ENCODE measurements around the gene CPNE5. TPM values are rescaled to one million over a fixed set of nuclear protein-coding genes. Genes with fewer than 3 reads are reported as not detected.

Gene CPNE5
- total RNA-seq, 4 donors from 2014 or later = 1.1 to 4.6 (median 2.9) TPM

DNA sequence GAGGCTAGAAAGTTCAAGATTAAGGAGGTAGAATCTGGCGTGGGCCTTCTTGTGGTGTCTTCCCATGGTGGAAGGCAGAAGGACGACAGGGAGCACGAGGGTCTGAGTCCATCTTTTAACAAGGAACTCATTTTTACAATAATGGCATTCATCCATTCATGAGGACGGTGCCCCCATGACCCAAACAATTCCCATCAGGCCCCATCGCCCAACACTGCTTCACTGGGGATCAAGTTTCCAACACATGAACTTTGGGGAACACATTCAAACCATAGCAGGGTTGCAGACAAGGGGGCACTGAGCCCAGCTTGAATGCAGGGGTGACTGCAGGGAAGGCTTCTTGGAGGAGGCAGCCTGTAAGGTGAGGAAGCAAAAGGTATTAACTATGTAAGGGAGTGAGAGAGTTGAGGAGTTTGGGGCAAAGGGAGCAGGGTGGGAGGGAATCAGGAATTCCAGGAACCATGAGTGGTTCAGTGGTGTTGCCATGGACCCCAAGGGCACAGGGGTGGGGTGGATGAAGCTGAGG lies 136.1 kb downstream of the CPNE5 start:
- no peaks in the 10 kb centered on the region for H3K36me3 ChIP-seq
- intact Hi-C loops (cut with DNase I) = no loop called here
- no peak for DNase-seq

DNA sequence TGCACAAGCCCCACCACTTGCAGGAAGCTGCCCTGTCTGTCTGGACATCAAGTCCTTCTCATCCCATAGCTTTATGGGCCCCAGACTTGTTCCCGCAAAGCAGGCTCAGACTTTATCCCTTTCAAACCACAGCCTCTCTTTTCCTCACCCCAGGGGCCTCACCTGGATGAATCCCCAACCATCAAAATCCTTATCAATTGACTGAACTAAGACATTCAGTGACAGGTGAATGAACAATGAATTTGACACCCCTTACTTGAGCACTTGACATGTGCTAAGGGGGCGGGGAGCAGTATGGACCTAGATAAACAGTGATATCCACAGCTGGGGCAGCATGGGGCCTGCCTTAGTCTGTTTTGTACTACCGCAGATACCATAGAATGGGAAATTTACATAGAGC lies 136.6 kb downstream of the CPNE5 start:
- intact Hi-C loops (cut with DNase I) = no loop called here
- no peak for DNase-seq
- no peak overlapping the region for H3K4me3 ChIP-seq (replicated peaks in 1 of 3)
- H3K9me3 ChIP-seq = no peaks in the 10 kb centered on the region
- no peak overlapping the region for H3K27ac ChIP-seq
- 91 to 92% methylated on average over 3 of the region's 3 CpGs for WGBS, 2 donors
- no peaks in the 10 kb centered on the region for H3K36me3 ChIP-seq
- no peaks in the 10 kb centered on the region for H3K27me3 ChIP-seq
- peaks cover 0 to 8% of the 10 kb centered on the region in 2 donors for H3K4me1 ChIP-seq
- TF ChIP-seq, protein P1, sequence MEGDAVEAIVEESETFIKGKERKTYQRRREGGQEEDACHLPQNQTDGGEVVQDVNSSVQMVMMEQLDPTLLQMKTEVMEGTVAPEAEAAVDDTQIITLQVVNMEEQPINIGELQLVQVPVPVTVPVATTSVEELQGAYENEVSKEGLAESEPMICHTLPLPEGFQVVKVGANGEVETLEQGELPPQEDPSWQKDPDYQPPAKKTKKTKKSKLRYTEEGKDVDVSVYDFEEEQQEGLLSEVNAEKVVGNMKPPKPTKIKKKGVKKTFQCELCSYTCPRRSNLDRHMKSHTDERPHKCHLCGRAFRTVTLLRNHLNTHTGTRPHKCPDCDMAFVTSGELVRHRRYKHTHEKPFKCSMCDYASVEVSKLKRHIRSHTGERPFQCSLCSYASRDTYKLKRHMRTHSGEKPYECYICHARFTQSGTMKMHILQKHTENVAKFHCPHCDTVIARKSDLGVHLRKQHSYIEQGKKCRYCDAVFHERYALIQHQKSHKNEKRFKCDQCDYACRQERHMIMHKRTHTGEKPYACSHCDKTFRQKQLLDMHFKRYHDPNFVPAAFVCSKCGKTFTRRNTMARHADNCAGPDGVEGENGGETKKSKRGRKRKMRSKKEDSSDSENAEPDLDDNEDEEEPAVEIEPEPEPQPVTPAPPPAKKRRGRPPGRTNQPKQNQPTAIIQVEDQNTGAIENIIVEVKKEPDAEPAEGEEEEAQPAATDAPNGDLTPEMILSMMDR (IDR thresholded peaks at IDR 0.05) = no peak
- no peak for TF ChIP-seq POLR2A (IDR thresholded peaks at IDR 0.05)

More for the DNA sequence above, 136.1 kb downstream of the CPNE5 start:
- H3K4me3 ChIP-seq (replicated peaks in 1 of 3) = no peak overlapping the region
- TF ChIP-seq, protein P1 (IDR thresholded peaks at IDR 0.05) = no peak
- TF ChIP-seq POLR2A (IDR thresholded peaks at IDR 0.05) = no peak
- H3K4me1 ChIP-seq = peaks cover 0 to 8% of the 10 kb centered on the region in 2 donors
- no peaks in the 10 kb centered on the region for H3K9me3 ChIP-seq
- H3K27ac ChIP-seq = no peak overlapping the region
- WGBS, 2 donors = 79 to 91% methylated on average over 5 of the region's 5 CpGs
- no peaks in the 10 kb centered on the region for H3K27me3 ChIP-seq

DNA sequence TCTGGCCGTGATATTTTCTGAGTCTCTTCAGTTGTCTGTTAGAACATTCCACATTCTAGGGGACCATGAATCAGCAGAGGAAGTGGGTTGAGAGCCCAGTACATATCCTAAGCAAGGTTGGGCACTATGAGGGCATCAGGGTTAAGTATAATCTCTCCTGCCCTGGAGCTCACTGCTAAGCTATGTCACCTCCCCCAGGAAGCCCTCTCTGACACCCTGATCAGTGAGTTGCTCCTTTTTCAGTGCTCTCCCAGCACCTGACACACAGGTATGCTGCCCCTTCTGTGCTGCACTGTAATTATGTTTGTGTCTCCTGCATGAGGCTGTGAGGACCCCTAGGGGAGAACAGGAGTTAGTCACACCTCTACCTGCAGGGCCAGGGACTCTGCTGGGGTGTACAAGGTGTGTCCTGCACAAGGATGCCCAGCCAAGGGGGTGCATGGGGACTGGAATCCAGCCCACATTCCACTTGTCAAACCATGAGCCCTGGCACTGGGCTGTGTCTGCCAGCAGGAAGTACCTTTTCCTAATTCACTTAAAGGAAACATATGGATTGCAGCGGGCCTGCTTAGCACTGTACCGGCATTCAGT lies 137.7 kb downstream of the CPNE5 start:
- Histone ChIP-seq H3K36me3 (no peaks in the 10 kb centered on the region), H3K27ac (no peak overlapping the region), H3K4me3 (replicated peaks in 1 of 3) (no peak overlapping the region), H3K27me3 (no peaks in the 10 kb centered on the region), H3K9me3 (no peaks in the 10 kb centered on the region), H3K4me1 (peaks cover 0 to 8% of the 10 kb centered on the region in 2 donors)
- TF ChIP-seq POLR2A (IDR thresholded peaks at IDR 0.05) = no peak
- TF ChIP-seq, protein P1 (IDR thresholded peaks at IDR 0.05) = peak in 3 of 6 experiments; percentile 26 to 50 (median 41)
- peak; percentile 73 to 75 for DNase-seq
- intact Hi-C loops (cut with DNase I) = no loop called here
- 72 to 77% methylated on average over 3 of the region's 3 CpGs for WGBS, 2 donors

DNA sequence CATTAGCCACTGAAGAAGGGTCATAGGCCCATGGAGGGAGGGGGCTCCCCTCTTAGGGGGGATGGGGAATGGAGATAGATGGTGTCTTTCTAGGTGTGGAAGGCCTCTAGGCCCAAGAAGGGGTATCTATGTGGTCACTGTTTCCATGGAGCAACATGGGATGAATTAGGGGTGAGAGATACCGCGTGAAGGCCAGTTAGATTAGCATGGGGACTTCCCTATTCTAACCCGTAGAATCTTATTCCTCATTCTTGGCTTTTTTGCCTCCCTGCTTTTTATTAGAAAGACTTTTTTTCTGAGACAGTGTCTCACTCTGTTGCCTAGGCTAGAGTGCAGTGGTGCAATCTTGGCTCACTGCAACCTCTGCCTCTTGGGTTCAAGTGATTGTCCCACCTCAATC lies 138.4 kb downstream of the CPNE5 start:
- Histone ChIP-seq H3K9me3 (no peaks in the 10 kb centered on the region), H3K36me3 (no peaks in the 10 kb centered on the region), H3K27ac (no peak overlapping the region), H3K27me3 (no peaks in the 10 kb centered on the region), H3K4me1 (peaks cover 0 to 8% of the 10 kb centered on the region in 2 donors), H3K4me3 (replicated peaks in 1 of 3) (no peak overlapping the region)
- WGBS, 2 donors = 92% methylated on average over 3 of the region's 3 CpGs
- TF ChIP-seq, protein P1 (IDR thresholded peaks at IDR 0.05) = no peak
- no peak for DNase-seq
- intact Hi-C loops (cut with DNase I) = no loop called here

- H3K4me1 ChIP-seq = peaks cover 0 to 8% of the 10 kb centered on the region in 2 donors
- DNase-seq = no peak
- H3K27me3 ChIP-seq = no peaks in the 10 kb centered on the region
- no peak overlapping the region for H3K4me3 ChIP-seq (replicated peaks in 1 of 3)
- no peaks in the 10 kb centered on the region for H3K9me3 ChIP-seq
- intact Hi-C loops (cut with DNase I) = no loop called here
- 90 to 92% methylated on average over 7 of the region's 7 CpGs for WGBS, 2 donors
- H3K36me3 ChIP-seq = no peaks in the 10 kb centered on the region
- TF ChIP-seq POLR2A (IDR thresholded peaks at IDR 0.05) = no peak
- TF ChIP-seq, protein P1 (IDR thresholded peaks at IDR 0.05) = no peak
- no peak overlapping the region for H3K27ac ChIP-seq
Observed at GRCh38 chr6:36700071-36700812, 139.0 kb downstream of the CPNE5 start.

Measured in thyroid gland (tissue), 4 donors.